GM12875 (cell line): Measurements from ENCODE around the gene CACNA2D1.
A peak's percentile ranks its signal among the peaks of the same experiment; 100 is the strongest.

Experiments used
- H3K4me3 ChIP-seq: one replicate; pipeline ENCODE4 v1.5.1; 2011; ENCODE audit warnings: low read depth, low read length, control low read depth
- TF ChIP-seq, protein P1 (sequence below): IDR thresholded peaks from 2 replicates; pipeline ENCODE4 v1.5.1; 2011; ENCODE audit warnings: low read depth, mild to moderate bottlenecking, control low read depth, inconsistent platforms, low read length, moderate library complexity, borderline replicate concordance; ENCODE audit not compliant: insufficient read depth

Gene CACNA2D1

DNA sequence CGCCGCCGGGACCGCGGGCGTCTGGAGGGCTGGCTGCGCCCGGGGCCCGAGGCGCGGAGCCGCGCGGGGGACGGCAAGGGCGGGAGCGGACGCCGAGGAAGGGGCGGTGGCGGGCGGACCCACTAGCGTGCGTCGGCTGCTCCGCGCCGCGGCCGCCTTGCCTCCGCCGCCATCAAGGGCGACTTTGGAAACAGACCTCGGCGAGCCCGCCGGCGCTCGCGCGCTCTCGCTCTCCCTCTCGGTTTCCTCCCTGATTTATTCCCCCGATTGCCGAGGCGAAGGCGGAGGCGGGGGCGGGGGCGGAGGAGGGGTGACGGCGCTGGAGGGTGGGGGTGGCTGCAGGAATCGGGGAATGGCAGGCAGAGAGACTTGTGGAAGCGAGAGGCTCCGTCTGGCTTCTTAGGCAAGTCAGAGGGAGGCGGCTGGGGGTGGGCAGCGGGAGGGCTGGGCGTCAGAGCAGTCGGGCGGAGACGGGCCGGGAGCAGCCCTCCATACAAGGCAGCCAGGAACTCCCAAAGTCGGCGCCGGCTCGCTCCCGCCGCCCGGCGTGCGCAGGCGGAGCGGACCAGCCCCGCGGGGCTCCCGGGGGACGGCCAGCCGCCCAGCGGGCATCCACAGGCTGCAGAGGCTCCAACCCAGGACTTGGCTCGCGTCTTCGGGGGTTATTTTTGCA, at the start of gene CACNA2D1:
CACNA2D1 (minus strand) TSS at position 231 of the 673 bp plus-strand sequence.
- no peak within 1 kb of the TSS for H3K4me3 ChIP-seq

DNA sequence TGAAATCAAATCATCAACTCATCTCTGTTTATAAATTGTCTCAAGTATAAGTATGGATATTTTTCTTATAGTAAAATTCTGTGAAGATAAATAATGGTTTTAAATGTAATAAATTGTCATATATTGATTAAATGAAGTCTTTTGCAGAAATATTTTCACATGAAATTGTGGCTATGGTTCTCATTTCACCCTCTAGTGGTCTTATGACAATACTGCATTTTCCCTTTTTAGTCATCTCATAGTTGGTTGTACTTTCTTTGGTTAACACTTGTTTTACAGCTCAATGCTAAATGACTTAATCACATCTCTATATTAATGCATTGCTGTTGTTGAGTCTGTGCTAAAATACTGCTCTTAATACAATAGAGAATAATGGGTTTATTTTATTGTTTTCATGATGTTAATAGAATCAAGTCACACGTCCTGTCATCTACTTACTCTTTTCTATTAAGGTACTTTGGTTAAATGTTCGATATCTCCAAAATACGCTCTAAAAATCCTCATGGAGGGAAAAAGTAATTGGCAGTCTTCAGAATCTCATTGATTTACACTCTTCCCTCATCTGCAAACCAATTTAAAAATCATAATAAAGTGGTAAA, 38.0 kb upstream of the CACNA2D1 start:
- TF ChIP-seq, protein P1, sequence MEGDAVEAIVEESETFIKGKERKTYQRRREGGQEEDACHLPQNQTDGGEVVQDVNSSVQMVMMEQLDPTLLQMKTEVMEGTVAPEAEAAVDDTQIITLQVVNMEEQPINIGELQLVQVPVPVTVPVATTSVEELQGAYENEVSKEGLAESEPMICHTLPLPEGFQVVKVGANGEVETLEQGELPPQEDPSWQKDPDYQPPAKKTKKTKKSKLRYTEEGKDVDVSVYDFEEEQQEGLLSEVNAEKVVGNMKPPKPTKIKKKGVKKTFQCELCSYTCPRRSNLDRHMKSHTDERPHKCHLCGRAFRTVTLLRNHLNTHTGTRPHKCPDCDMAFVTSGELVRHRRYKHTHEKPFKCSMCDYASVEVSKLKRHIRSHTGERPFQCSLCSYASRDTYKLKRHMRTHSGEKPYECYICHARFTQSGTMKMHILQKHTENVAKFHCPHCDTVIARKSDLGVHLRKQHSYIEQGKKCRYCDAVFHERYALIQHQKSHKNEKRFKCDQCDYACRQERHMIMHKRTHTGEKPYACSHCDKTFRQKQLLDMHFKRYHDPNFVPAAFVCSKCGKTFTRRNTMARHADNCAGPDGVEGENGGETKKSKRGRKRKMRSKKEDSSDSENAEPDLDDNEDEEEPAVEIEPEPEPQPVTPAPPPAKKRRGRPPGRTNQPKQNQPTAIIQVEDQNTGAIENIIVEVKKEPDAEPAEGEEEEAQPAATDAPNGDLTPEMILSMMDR, result peak; percentile 45; the same call in 1 of the 2 replicates
- H3K4me3 ChIP-seq, result no peak overlapping the region

More for the DNA sequence above, at the start of gene CACNA2D1:
- TF ChIP-seq, protein P1, result no peak

DNA sequence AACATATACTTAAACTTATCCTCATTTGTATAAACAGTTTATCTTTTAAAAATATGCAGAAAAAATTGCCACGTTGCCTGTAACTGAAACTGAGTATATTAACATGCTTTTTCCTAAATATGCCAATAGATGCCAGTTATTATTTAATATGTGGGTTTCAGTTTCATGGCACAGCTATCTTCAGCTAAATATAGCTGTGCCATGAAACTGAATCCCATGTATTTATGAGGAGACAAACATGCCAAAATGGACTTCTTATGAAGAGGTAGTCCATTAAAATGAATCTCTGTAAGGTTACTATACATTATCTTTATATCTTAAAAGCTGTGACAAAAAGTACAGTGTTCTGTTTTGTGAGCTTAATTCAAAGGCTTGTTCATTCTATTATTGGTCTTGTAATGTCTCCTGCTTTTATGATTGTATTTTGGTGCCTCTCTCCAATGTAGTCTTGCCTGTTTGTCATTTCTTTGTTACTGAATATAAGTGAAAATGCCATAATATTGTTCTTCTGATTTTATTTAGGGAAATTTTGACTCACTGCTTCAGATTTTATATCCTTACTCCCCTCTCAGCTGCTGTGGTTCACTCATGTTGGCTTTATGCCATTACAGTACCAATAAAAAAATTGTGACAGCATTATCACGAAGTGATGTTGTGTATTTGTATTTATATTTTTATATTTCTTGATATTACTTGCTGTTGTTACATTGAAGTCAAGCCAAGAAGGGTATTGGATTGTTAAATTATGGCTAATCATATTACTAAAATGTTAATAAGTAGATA, 34.3 kb upstream of the CACNA2D1 start:
- TF ChIP-seq, protein P1, result no peak
- no peak overlapping the region for H3K4me3 ChIP-seq

DNA sequence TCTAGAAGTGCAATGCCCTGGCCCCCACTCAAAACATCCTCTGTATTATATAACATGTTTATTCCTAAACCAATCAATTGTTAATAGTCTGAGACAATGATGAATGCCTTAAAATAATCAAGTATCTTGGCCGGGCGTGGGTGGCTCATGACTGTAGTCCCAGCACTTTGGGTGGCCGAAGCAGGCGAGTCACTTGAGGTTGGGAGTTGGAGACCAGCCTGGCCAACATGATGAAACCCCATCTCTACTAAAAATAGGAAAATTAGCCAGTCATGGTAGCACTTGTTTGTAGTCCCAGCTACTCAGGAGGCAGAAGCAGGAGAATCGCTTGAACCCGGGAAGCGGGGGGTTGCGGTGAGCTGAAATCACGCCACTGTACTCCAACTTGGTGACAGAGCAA, 29.4 kb upstream of the CACNA2D1 start:
- H3K4me3 ChIP-seq, result no peak overlapping the region
- TF ChIP-seq, protein P1, result no peak

DNA sequence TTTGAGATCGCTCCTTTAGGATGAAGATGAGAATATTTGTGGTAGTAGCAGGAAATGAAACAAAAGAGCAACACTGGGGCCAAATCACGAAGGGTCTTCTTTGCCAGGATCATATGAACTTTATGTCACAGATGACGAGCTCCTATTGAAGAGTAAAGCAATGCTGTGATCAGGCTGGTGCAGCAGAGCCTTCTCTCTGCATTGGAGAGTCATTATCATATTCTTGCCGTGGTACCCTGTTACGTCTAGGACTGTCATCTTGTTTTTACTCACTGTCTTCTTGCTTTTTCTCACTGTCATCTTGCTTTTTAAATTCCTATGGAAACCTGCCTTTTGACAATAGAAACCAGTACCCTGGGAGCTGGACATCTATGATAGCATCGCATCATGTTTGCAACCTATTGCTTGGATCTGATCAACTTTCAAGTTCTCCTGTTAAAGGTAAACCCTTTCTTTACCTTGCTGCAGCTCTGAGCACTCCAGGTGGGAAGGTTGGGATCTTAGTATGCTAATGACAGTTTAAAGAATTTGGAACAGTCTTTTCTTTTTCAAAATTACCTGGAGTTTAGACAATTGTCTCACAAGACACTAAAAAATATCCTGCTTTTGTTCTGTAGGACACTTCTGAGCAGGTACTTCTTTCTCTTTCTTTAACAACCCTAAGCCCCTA, 27.9 kb upstream of the CACNA2D1 start:
- TF ChIP-seq, protein P1, result no peak
- H3K4me3 ChIP-seq, result no peak overlapping the region

DNA sequence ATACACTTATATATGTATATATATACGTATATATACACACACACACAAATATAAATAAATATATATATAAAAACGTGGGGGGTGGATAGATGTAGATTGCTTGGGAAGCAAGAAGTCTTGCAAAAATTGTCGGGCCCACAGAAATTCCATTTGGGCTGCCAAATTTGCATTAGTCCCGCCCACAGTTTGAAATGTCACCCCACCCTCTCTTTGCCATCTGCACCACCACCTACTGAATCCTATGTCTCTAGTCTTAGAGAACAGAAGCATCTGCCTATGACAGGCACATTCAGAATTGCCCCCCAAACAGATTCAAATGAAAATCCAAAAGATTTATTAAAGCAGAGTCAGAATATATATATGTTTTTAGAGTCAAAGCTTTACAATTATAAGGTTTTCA, 25.6 kb upstream of the CACNA2D1 start:
- TF ChIP-seq, protein P1, result no peak
- no peak overlapping the region for H3K4me3 ChIP-seq
